ENCODE data around the gene FASN.

DNA sequence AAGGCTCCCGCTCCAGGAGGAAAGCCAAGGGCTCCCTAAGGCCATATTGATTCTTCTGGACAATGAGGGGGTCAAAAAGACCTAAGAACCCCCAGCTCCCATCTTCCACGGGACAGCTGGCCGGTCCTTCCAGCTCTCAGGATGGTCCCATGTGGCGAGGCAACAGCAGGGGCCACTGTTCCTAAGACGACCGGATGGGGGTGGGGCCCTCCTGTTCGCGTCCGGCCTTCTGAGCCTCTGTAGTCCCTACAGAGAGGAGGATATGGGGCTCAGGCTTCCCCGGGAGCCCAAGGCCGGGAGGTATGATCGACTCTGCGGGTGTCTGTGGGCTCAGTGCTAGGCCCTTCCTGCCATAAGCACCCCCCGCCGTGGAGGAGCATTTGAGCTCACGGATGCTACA is 54.5 kb downstream of the FASN start:
- TF ChIP-seq POLR2A (IDR thresholded peaks at IDR 0.05; ENCODE audit: low read depth, low read length) (no peak), POLR2AphosphoS5 (IDR thresholded peaks at IDR 0.05; ENCODE audit: insufficient read depth, low read depth, low read length) (no peak), EZH2 (IDR thresholded peaks at IDR 0.05; ENCODE audit: borderline replicate concordance, low read depth, low read length, severe bottlenecking) (no peak)
